ENCODE results near the gene TRIO. TPM values are rescaled to one million over a fixed set of nuclear protein-coding genes. Genes with fewer than 3 reads are reported as not detected.

The TRIO gene
- total and polyA plus RNA-seq, 2 donors, result 35.8 to 233 TPM

- H3K4me1 ChIP-seq (ENCODE audit: insufficient read depth), result no peaks in the 10 kb centered on the region
- no peak overlapping the region for H3K27ac ChIP-seq (ENCODE audit: low read depth)
- no peak overlapping the region for H3K4me3 ChIP-seq (ENCODE audit: low read depth, low read length)
- 78% methylated on average over 5 of the region's 5 CpGs for WGBS
- no peak for DNase-seq (ENCODE audit: extremely low spot score)
- no peaks in the 10 kb centered on the region for H3K36me3 ChIP-seq (ENCODE audit: insufficient read depth)
Measured at GRCh38 chr5:14211818-14212803, 69.0 kb downstream of the TRIO start.

GRCh38 chr5:14212838-14213237, 69.7 kb downstream of the TRIO start:
- no peaks in the 10 kb centered on the region for H3K36me3 ChIP-seq (ENCODE audit: insufficient read depth)
- no peaks in the 10 kb centered on the region for H3K4me1 ChIP-seq (ENCODE audit: insufficient read depth)
- no peak for DNase-seq (ENCODE audit: extremely low spot score)
- H3K27ac ChIP-seq (ENCODE audit: low read depth), result no peak overlapping the region
- H3K4me3 ChIP-seq (ENCODE audit: low read depth, low read length), result no peak overlapping the region
- 54% methylated on average over 4 of the region's 4 CpGs for WGBS

- Histone ChIP-seq H3K27ac (ENCODE audit: low read depth) (no peak overlapping the region), H3K36me3 (ENCODE audit: insufficient read depth) (no peaks in the 10 kb centered on the region), H3K4me1 (ENCODE audit: insufficient read depth) (no peaks in the 10 kb centered on the region), H3K4me3 (ENCODE audit: low read depth, low read length) (no peak overlapping the region)
- 65% methylated on average over 1 of the region's 1 CpG for WGBS
- no peak for DNase-seq (ENCODE audit: extremely low spot score)
Measured at GRCh38 chr5:14213253-14213652, 70.1 kb downstream of the TRIO start.

- WGBS, result 89% methylated on average over 6 of the region's 6 CpGs
- DNase-seq (ENCODE audit: extremely low spot score), result no peak
- Histone ChIP-seq H3K27ac (ENCODE audit: low read depth) (no peak overlapping the region), H3K4me3 (ENCODE audit: low read depth, low read length) (no peak overlapping the region), H3K36me3 (ENCODE audit: insufficient read depth) (no peaks in the 10 kb centered on the region), H3K4me1 (ENCODE audit: insufficient read depth) (no peaks in the 10 kb centered on the region)
Measured at GRCh38 chr5:14213813-14214585, 70.9 kb downstream of the TRIO start.

- no peak for DNase-seq (ENCODE audit: extremely low spot score)
- WGBS, result 93% methylated on average over 6 of the region's 6 CpGs
- Histone ChIP-seq H3K36me3 (ENCODE audit: insufficient read depth) (no peaks in the 10 kb centered on the region), H3K4me1 (ENCODE audit: insufficient read depth) (peaks cover 2% of the 10 kb centered on the region), H3K4me3 (ENCODE audit: low read depth, low read length) (no peak overlapping the region), H3K27ac (ENCODE audit: low read depth) (no peak overlapping the region)
Measured at GRCh38 chr5:14215901-14216300, 72.8 kb downstream of the TRIO start.

- no peaks in the 10 kb centered on the region for H3K36me3 ChIP-seq (ENCODE audit: insufficient read depth)
- no peak overlapping the region for H3K27ac ChIP-seq (ENCODE audit: low read depth)
- H3K4me1 ChIP-seq (ENCODE audit: insufficient read depth), result peaks cover 2% of the 10 kb centered on the region
- no peak overlapping the region for H3K4me3 ChIP-seq (ENCODE audit: low read depth, low read length)
- DNase-seq (ENCODE audit: extremely low spot score), result no peak
- WGBS, result 86% methylated on average over 2 of the region's 2 CpGs
Measured at GRCh38 chr5:14216372-14216771, 73.2 kb downstream of the TRIO start.

GRCh38 chr5:14216902-14217301, 73.8 kb downstream of the TRIO start:
- DNase-seq (ENCODE audit: extremely low spot score), result no peak
- WGBS, result 76% methylated on average over 7 of the region's 7 CpGs
- H3K27ac ChIP-seq (ENCODE audit: low read depth), result no peak overlapping the region
- H3K36me3 ChIP-seq (ENCODE audit: insufficient read depth), result no peaks in the 10 kb centered on the region
- peaks cover 2% of the 10 kb centered on the region for H3K4me1 ChIP-seq (ENCODE audit: insufficient read depth)
- H3K4me3 ChIP-seq (ENCODE audit: low read depth, low read length), result no peak overlapping the region

- H3K27ac ChIP-seq (ENCODE audit: low read depth), result no peak overlapping the region
- no peak overlapping the region for H3K4me3 ChIP-seq (ENCODE audit: low read depth, low read length)
- H3K4me1 ChIP-seq (ENCODE audit: insufficient read depth), result peaks cover 2% of the 10 kb centered on the region
- DNase-seq (ENCODE audit: extremely low spot score), result no peak
- 77% methylated on average over 4 of the region's 4 CpGs for WGBS
- no peaks in the 10 kb centered on the region for H3K36me3 ChIP-seq (ENCODE audit: insufficient read depth)
Measured at GRCh38 chr5:14217587-14217986, 74.4 kb downstream of the TRIO start.

GRCh38 chr5:14218011-14218410, 74.9 kb downstream of the TRIO start:
- Histone ChIP-seq H3K27ac (ENCODE audit: low read depth) (no peak overlapping the region), H3K36me3 (ENCODE audit: insufficient read depth) (no peaks in the 10 kb centered on the region), H3K4me1 (ENCODE audit: insufficient read depth) (peaks cover 2% of the 10 kb centered on the region), H3K4me3 (ENCODE audit: low read depth, low read length) (no peak overlapping the region)
- DNase-seq (ENCODE audit: extremely low spot score), result no peak
- 62% methylated on average over 3 of the region's 3 CpGs for WGBS

- H3K4me1 ChIP-seq (ENCODE audit: insufficient read depth), result peaks cover 2% of the 10 kb centered on the region
- no peak overlapping the region for H3K27ac ChIP-seq (ENCODE audit: low read depth)
- no peaks in the 10 kb centered on the region for H3K36me3 ChIP-seq (ENCODE audit: insufficient read depth)
- no peak overlapping the region for H3K4me3 ChIP-seq (ENCODE audit: low read depth, low read length)
- DNase-seq (ENCODE audit: extremely low spot score), result no peak
- WGBS, result 76% methylated on average over 6 of the region's 6 CpGs
Measured at GRCh38 chr5:14218480-14218879, 75.3 kb downstream of the TRIO start.

- DNase-seq (ENCODE audit: extremely low spot score), result no peak
- H3K27ac ChIP-seq (ENCODE audit: low read depth), result no peak overlapping the region
- no peak overlapping the region for H3K4me3 ChIP-seq (ENCODE audit: low read depth, low read length)
- no peaks in the 10 kb centered on the region for H3K36me3 ChIP-seq (ENCODE audit: insufficient read depth)
- 54% methylated on average over 10 of the region's 10 CpGs for WGBS
- H3K4me1 ChIP-seq (ENCODE audit: insufficient read depth), result peaks cover 2% of the 10 kb centered on the region
Measured at GRCh38 chr5:14218897-14219573, 75.9 kb downstream of the TRIO start.

- H3K27ac ChIP-seq (ENCODE audit: low read depth), result no peak overlapping the region
- no peak for DNase-seq (ENCODE audit: extremely low spot score)
- H3K4me3 ChIP-seq (ENCODE audit: low read depth, low read length), result no peak overlapping the region
- 64% methylated on average over 6 of the region's 6 CpGs for WGBS
- H3K4me1 ChIP-seq (ENCODE audit: insufficient read depth), result peaks cover 2% of the 10 kb centered on the region
- H3K36me3 ChIP-seq (ENCODE audit: insufficient read depth), result no peaks in the 10 kb centered on the region
Measured at GRCh38 chr5:14219800-14220512, 76.8 kb downstream of the TRIO start.

GRCh38 chr5:14220642-14221041, 77.5 kb downstream of the TRIO start:
- Histone ChIP-seq H3K27ac (ENCODE audit: low read depth) (no peak overlapping the region), H3K4me3 (ENCODE audit: low read depth, low read length) (no peak overlapping the region), H3K4me1 (ENCODE audit: insufficient read depth) (peaks cover 2% of the 10 kb centered on the region), H3K36me3 (ENCODE audit: insufficient read depth) (no peaks in the 10 kb centered on the region)
- 97% methylated on average over 1 of the region's 1 CpG for WGBS
- no peak for DNase-seq (ENCODE audit: extremely low spot score)

Data from urinary bladder (tissue), 4 donors.